ENCODE results near the gene NBL1. TPM values are rescaled to one million over a fixed set of nuclear protein-coding genes. Genes with fewer than 3 reads are reported as not detected.

NBL1 gene
- total and polyA plus RNA-seq, 2 donors (not counting 1 experiment from before 2014, with no cell fraction given) = 59.3 to 103 TPM

GRCh38 chr1:19696820-19697219 is 52.7 kb downstream of the NBL1 start:
- H3K36me3 ChIP-seq (ENCODE audit: control insufficient read depth, insufficient read depth, low read length) = no peaks in the 10 kb centered on the region
- DNase-seq (ENCODE audit: low read depth in 2 of 2) = no peak
- no peak overlapping the region for H3K27ac ChIP-seq (ENCODE audit: insufficient read depth, low read length)
- no peak overlapping the region for H3K4me2 ChIP-seq (ENCODE audit: extremely low read depth, insufficient read depth, low read length)
- TF ChIP-seq CTCF (conservative IDR thresholded peaks at IDR 0.05 in 1 of 2, IDR thresholded peaks at IDR 0.05 in 1 of 2; ENCODE audit: low read depth in 1 of 2, low read length in 2 of 2) (no peak), EZH2 (IDR thresholded peaks at IDR 0.05; ENCODE audit: low read length, missing control alignments) (no peak)
- no peak overlapping the region for H2AFZ ChIP-seq (ENCODE audit: low read length)
- H3K4me1 ChIP-seq (ENCODE audit: control insufficient read depth, extremely low read depth, insufficient read depth, low read length) = no peaks in the 10 kb centered on the region
- H3K9ac ChIP-seq (ENCODE audit: insufficient read depth, low read length) = no peak overlapping the region
- no peak overlapping the region for H3K4me3 ChIP-seq (replicated peaks in 1 of 4; ENCODE audit: control extremely low read depth in 1 of 4, insufficient read depth in 1 of 4, low read depth in 3 of 4, low read length in 4 of 4)
- no peaks in the 10 kb centered on the region for H3K9me3 ChIP-seq (ENCODE audit: control insufficient read depth, insufficient read depth, low read depth, low read length)
- no peaks in the 10 kb centered on the region for H3K79me2 ChIP-seq (ENCODE audit: control insufficient read depth, insufficient read depth, low read length)
- no peaks in the 10 kb centered on the region for H3K27me3 ChIP-seq (ENCODE audit: control insufficient read depth, insufficient read depth, low read length)
- no peaks in the 10 kb centered on the region for H4K20me1 ChIP-seq (ENCODE audit: control insufficient read depth, extremely low read depth, insufficient read depth, low read length)

- Histone ChIP-seq H4K20me1 (ENCODE audit: control insufficient read depth, extremely low read depth, insufficient read depth, low read length) (no peaks in the 10 kb centered on the region), H3K9me3 (ENCODE audit: control insufficient read depth, insufficient read depth, low read depth, low read length) (no peaks in the 10 kb centered on the region)
- DNase-seq (ENCODE audit: low read depth in 2 of 2) = no peak
These were observed 54.1 kb downstream of the NBL1 start for GRCh38 chr1:19698181-19698580.

GRCh38 chr1:19700079-19700777 is 56.1 kb downstream of the NBL1 start:
- Histone ChIP-seq H3K9ac (ENCODE audit: insufficient read depth, low read length) (no peak overlapping the region), H3K36me3 (ENCODE audit: control insufficient read depth, insufficient read depth, low read length) (no peaks in the 10 kb centered on the region), H3K27me3 (ENCODE audit: control insufficient read depth, insufficient read depth, low read length) (no peaks in the 10 kb centered on the region), H3K79me2 (ENCODE audit: control insufficient read depth, insufficient read depth, low read length) (no peaks in the 10 kb centered on the region), H3K27ac (ENCODE audit: insufficient read depth, low read length) (no peak overlapping the region), H2AFZ (ENCODE audit: low read length) (no peak overlapping the region), H3K9me3 (ENCODE audit: control insufficient read depth, insufficient read depth, low read depth, low read length) (no peaks in the 10 kb centered on the region), H3K4me1 (ENCODE audit: control insufficient read depth, extremely low read depth, insufficient read depth, low read length) (no peaks in the 10 kb centered on the region), H4K20me1 (ENCODE audit: control insufficient read depth, extremely low read depth, insufficient read depth, low read length) (no peaks in the 10 kb centered on the region), H3K4me3 (replicated peaks in 1 of 4; ENCODE audit: control extremely low read depth in 1 of 4, insufficient read depth in 1 of 4, low read depth in 3 of 4, low read length in 4 of 4) (no peak overlapping the region), H3K4me2 (ENCODE audit: extremely low read depth, insufficient read depth, low read length) (no peak overlapping the region)
- TF ChIP-seq EZH2 (IDR thresholded peaks at IDR 0.05; ENCODE audit: low read length, missing control alignments) = no peak
- TF ChIP-seq CTCF (conservative IDR thresholded peaks at IDR 0.05 in 1 of 2, IDR thresholded peaks at IDR 0.05 in 1 of 2; ENCODE audit: low read depth in 1 of 2, low read length in 2 of 2) = no peak
- no peak for DNase-seq (ENCODE audit: low read depth in 2 of 2)

More at GRCh38 chr1:19698181-19698580, 54.1 kb downstream of the NBL1 start:
- H3K4me2 ChIP-seq (ENCODE audit: extremely low read depth, insufficient read depth, low read length) = no peak overlapping the region
- no peaks in the 10 kb centered on the region for H3K36me3 ChIP-seq (ENCODE audit: control insufficient read depth, insufficient read depth, low read length)
- no peaks in the 10 kb centered on the region for H3K79me2 ChIP-seq (ENCODE audit: control insufficient read depth, insufficient read depth, low read length)
- no peaks in the 10 kb centered on the region for H3K4me1 ChIP-seq (ENCODE audit: control insufficient read depth, extremely low read depth, insufficient read depth, low read length)
- H3K27ac ChIP-seq (ENCODE audit: insufficient read depth, low read length) = no peak overlapping the region
- no peak overlapping the region for H2AFZ ChIP-seq (ENCODE audit: low read length)
- TF ChIP-seq CTCF (conservative IDR thresholded peaks at IDR 0.05 in 1 of 2, IDR thresholded peaks at IDR 0.05 in 1 of 2; ENCODE audit: low read depth in 1 of 2, low read length in 2 of 2) = no peak
- no peak for TF ChIP-seq EZH2 (IDR thresholded peaks at IDR 0.05; ENCODE audit: low read length, missing control alignments)
- no peak overlapping the region for H3K9ac ChIP-seq (ENCODE audit: insufficient read depth, low read length)
- no peak overlapping the region for H3K4me3 ChIP-seq (replicated peaks in 1 of 4; ENCODE audit: control extremely low read depth in 1 of 4, insufficient read depth in 1 of 4, low read depth in 3 of 4, low read length in 4 of 4)
- no peaks in the 10 kb centered on the region for H3K27me3 ChIP-seq (ENCODE audit: control insufficient read depth, insufficient read depth, low read length)

Data from fibroblast of lung (primary cell).